ENCODE results near the gene SSTR3. TPM values are rescaled to one million over a fixed set of nuclear protein-coding genes. Genes with fewer than 3 reads are reported as not detected.

SSTR3 gene
- total and polyA plus RNA-seq, 2 of the 13 experiments (the other 11 are each of a cell fraction or from before 2014, with no cell fraction given) = 0.08 to 0.64 TPM

DNA sequence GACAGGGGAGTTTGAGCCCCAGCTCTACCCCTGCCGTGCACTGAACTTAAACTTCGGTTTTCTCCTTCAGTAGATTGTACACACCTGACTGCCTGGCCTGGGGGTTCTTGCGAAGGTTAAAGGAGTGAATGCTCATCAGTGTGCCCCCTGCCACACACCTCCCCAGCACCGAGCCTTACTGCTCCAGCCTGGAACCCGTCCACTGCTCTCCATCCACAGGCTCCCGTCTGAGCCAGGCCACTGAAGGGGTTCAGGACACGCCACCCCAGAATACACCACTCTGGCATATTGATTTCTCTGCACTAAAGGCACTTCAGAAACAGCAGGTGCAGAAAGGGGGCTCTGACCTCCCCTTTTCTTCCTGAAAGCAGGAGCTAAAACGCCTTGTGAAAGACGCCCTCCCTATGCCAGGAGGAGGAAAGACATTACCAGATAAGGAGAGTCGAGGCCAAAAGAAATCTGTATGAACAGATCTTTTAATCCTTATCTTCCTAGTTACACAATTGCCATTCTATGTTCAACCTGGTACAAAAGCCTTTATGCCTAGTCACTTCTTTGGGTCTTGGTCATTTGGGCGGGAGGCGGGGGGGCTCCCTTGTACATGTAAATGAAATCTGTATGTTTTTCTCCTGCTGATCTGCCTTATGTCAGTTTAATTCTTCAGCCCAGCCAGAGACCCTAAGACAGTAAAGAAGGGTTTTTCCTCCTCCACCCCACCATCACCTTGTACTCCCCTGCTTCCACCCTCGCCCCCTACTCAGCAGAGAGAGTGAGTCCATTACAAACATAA is 1.9 kb upstream of the SSTR3 start:
- ATAC-seq (no peak), FAIRE-seq (no peak), DNase-seq (ENCODE audit: low spot score) (no peak)
- ChIA-PET CTCF (ENCODE audit: low intra/inter-chr PET ratio, low total read pairs) (no interaction called here), POLR2A (no interaction called here)
- Histone ChIP-seq H3K9ac (ENCODE audit: insufficient read depth, low read depth, low read length) (no peak overlapping the region), H3K4me1 (ENCODE audit: insufficient read depth, low read length) (peaks cover 28% of the 10 kb centered on the region), H4K20me1 (ENCODE audit: insufficient read depth, low read length) (no peaks in the 10 kb centered on the region), H3K9me3 (ENCODE audit: low read length) (no peaks in the 10 kb centered on the region), H2AFZ (ENCODE audit: low read length) (no peak overlapping the region), H3K4me2 (ENCODE audit: low read depth, low read length) (no peak overlapping the region), H3K27ac (ENCODE audit: extremely low read length, insufficient read depth, low read length) (no peak overlapping the region), H3K79me2 (ENCODE audit: insufficient read depth, low read length) (no peaks in the 10 kb centered on the region), H3K27me3 (ENCODE audit: control insufficient read depth in 1 of 2, insufficient read depth in 2 of 2, low read length in 2 of 2) (peaks cover 0 to 33% of the 10 kb centered on the region in 2 experiments; a peak in 4 of 5 replicates), H3K36me3 (replicated peaks in 1 of 2; ENCODE audit: control insufficient read depth in 1 of 2, insufficient read depth in 2 of 2, low read length in 2 of 2) (no peaks in the 10 kb centered on the region), H3K4me3 (replicated peaks in 1 of 3; ENCODE audit: insufficient read depth in 1 of 3, low read depth in 2 of 3, low read length in 3 of 3) (no peak overlapping the region)
- intact Hi-C loops (cut with micrococcal nuclease; ENCODE audit: unreplicated experiment) (no loop called here), in situ Hi-C loops (cut with HindIII; ENCODE audit: extremely low pct_ligation_motif_present, low pct_unique_long_range_greater_than_20kb) (no loop called here)
- BruUV-seq (replicated peaks) = no TSS peak
- TF ChIP-seq CCDC6 (CRISPR knock-in tag; IDR thresholded peaks at IDR 0.05) (no peak), FOXC1 (CRISPR knock-in tag; IDR thresholded peaks at IDR 0.05; ENCODE audit: borderline replicate concordance) (no peak), GTF3A (CRISPR knock-in tag; conservative IDR thresholded peaks at IDR 0.05) (no peak), ZNF136 (CRISPR knock-in tag; IDR thresholded peaks at IDR 0.05; ENCODE audit: low read depth) (no peak), AGO1 (IDR thresholded peaks at IDR 0.05; ENCODE audit: low read depth, low read length, poor library complexity, severe bottlenecking) (no peak)
- TF ChIP-seq, protein P1, sequence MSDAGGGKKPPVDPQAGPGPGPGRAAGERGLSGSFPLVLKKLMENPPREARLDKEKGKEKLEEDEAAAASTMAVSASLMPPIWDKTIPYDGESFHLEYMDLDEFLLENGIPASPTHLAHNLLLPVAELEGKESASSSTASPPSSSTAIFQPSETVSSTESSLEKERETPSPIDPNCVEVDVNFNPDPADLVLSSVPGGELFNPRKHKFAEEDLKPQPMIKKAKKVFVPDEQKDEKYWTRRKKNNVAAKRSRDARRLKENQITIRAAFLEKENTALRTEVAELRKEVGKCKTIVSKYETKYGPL (CRISPR knock-in tag; IDR thresholded peaks at IDR 0.05) = no peak
- WGBS (ENCODE audit: low lambda C conversion rate) = 32% methylated on average over 13 of the region's 13 CpGs
